ACC112 (cell line): ENCODE results near the gene KLF1.

Source experiments
- H2AFZ ChIP-seq: fragments of 200-600 bp; sonication (generic); one replicate; pipeline ENCODE4 v1.6.0; 2017; ENCODE audit warnings: antibody characterized with exemption, low read length; ENCODE audit not compliant: unreplicated experiment
- H3K27ac ChIP-seq: fragments of 200-600 bp; sonication (generic); 2 replicates; pipeline ENCODE4 v1.5.1; 2014; ENCODE audit warnings: low read depth, mild to moderate bottlenecking, antibody characterized with exemption, low read length, moderate library complexity
- H3K27me3 ChIP-seq: fragments of 200-600 bp; sonication (generic); 2 replicates; pipeline ENCODE4 v1.6.1; 2014; ENCODE audit warnings: mild to moderate bottlenecking, antibody characterized with exemption, low read length, moderate library complexity, mixed read lengths; ENCODE audit not compliant: insufficient read depth
- H3K36me3 ChIP-seq: fragments of 200-600 bp; sonication (generic); 2 replicates; pipeline ENCODE4 v1.6.1; 2016; ENCODE audit warnings: mild to moderate bottlenecking, antibody characterized with exemption, low read length, moderate library complexity, mixed read lengths; ENCODE audit not compliant: insufficient read depth
- H3K4me1 ChIP-seq: fragments of 200-600 bp; sonication (generic); one replicate; pipeline ENCODE4 v1.6.1; 2016; ENCODE audit warnings: low read length, mixed read lengths; ENCODE audit not compliant: insufficient read depth, unreplicated experiment, control insufficient read depth
- H3K4me3 ChIP-seq: fragments of 200-600 bp; sonication (generic); 2 replicates; pipeline ENCODE4 v1.5.1; 2014; ENCODE audit warnings: mild to moderate bottlenecking, low read depth, low read length
- H3K79me2 ChIP-seq: fragments of 200-600 bp; sonication (generic); one replicate; pipeline ENCODE4 v1.6.0; 2016; ENCODE audit warnings: low read length; ENCODE audit not compliant: control insufficient read depth, unreplicated experiment, insufficient read depth

The KLF1 gene

DNA sequence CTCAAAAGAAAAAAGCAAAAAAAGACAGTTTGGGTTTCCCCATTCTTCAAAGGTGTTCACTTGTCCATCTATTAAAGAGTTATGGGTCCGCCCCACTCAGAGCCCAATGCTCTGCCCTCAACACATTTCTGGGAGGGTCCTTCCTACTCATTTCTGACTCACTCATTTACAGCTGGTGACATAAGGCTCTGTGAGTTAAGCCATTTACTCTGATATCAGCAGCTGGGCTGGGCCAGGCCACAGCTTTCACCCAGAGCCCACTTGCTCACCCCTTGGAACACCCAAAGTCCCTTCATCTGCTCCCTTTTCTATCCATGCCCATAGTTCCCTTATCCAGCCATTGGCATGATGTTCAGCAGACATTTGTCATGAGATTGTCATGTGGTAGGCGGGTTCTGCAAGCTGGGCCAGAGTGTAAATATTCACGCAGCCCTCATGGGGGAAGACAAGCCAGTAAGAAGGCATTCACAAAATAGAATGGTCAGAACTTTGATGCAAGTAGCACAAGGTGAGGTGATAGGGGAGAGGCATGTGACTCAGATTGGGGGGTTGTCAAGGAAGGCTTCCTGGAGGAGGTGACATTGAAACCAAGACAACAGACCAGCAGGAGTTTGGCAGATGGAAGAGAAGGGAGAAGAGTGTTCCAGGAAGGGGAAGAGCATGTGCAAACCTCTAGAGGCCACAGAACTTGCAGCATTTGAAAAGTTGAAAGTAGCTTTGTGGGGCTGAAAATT, 42.8 kb downstream of the KLF1 start:
- Histone ChIP-seq H3K4me3 (no peak overlapping the region), H3K27ac (no peak overlapping the region), H3K36me3 (no peaks in the 10 kb centered on the region), H3K79me2 (no peaks in the 10 kb centered on the region), H3K4me1 (peaks cover 2% of the 10 kb centered on the region), H2AFZ (no peak overlapping the region), H3K27me3 (peaks cover 16% of the 10 kb centered on the region)

DNA sequence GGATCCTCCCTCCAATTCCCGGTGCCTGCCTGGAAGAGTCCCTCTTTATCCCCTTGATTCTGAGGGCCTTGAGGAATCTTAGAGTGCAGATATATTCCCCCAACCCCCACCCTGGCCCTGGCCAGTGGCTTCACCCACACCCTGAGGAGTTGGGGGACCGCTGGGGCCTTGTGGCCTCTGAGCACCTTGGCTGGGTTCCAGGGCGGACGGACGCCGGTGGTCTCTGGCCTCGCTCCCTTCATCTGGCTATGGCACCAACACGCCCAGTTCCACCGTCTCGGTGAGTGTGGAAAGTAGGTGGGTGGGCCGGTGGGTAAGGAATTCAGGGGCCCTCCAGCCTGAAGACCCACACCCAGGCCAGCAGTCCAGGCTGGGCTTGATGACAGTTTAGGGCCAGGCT, 43.7 kb downstream of the KLF1 start:
- Histone ChIP-seq H3K36me3 (no peaks in the 10 kb centered on the region), H3K27ac (no peak overlapping the region), H2AFZ (no peak overlapping the region), H3K27me3 (peaks cover 24% of the 10 kb centered on the region), H3K4me1 (peaks cover 2% of the 10 kb centered on the region), H3K79me2 (no peaks in the 10 kb centered on the region), H3K4me3 (no peak overlapping the region)

DNA sequence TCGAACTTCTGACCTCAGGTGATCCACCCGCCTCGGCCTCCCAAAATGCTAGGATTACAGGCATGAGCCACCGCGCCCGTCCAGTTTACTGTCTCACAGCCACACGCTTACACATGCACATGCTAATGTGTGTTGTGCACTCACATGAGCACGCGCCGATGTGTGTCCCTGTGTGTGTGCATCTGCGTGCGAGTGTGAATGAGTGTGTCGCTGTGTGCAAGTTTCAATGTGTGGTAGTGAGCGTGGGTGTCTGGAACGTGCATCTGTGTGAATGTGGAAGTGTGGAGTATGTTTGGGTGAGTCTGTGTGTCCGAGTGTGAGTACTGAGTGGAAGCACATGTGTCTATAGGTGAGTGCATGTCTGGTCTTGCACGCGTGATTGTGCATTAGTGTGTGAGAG, 44.5 kb downstream of the KLF1 start:
- Histone ChIP-seq H3K4me1 (peaks cover 2% of the 10 kb centered on the region), H3K36me3 (no peaks in the 10 kb centered on the region), H2AFZ (no peak overlapping the region), H3K4me3 (no peak overlapping the region), H3K27me3 (peaks cover 30% of the 10 kb centered on the region), H3K79me2 (no peaks in the 10 kb centered on the region), H3K27ac (no peak overlapping the region)

DNA sequence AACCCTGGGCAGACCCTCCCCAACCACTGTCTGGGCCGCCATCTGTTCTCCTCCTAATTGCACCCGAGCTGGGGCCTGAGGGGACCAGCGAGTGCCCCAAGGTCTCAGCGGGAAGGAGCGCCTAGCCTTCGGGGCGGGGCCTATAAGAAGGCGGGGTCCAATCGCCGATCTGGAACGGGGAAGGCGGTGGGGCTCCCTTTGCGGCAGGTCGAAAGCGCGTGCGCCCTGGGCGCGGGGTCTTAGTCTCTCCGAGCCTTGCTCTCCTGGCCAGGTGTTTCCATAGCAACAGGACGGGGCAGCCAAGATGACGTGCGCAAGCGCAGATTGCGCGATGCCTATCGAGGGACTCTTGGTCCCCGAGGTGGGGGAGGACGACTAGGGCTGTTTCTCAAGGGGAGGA, 45.9 kb downstream of the KLF1 start:
- Histone ChIP-seq H3K27me3 (peaks cover 38% of the 10 kb centered on the region), H3K27ac (no peak overlapping the region), H3K4me3 (peak overlapping the region; percentile 69), H2AFZ (peak overlapping the region; percentile 75), H3K36me3 (no peaks in the 10 kb centered on the region), H3K79me2 (no peaks in the 10 kb centered on the region), H3K4me1 (peaks cover 2% of the 10 kb centered on the region)

DNA sequence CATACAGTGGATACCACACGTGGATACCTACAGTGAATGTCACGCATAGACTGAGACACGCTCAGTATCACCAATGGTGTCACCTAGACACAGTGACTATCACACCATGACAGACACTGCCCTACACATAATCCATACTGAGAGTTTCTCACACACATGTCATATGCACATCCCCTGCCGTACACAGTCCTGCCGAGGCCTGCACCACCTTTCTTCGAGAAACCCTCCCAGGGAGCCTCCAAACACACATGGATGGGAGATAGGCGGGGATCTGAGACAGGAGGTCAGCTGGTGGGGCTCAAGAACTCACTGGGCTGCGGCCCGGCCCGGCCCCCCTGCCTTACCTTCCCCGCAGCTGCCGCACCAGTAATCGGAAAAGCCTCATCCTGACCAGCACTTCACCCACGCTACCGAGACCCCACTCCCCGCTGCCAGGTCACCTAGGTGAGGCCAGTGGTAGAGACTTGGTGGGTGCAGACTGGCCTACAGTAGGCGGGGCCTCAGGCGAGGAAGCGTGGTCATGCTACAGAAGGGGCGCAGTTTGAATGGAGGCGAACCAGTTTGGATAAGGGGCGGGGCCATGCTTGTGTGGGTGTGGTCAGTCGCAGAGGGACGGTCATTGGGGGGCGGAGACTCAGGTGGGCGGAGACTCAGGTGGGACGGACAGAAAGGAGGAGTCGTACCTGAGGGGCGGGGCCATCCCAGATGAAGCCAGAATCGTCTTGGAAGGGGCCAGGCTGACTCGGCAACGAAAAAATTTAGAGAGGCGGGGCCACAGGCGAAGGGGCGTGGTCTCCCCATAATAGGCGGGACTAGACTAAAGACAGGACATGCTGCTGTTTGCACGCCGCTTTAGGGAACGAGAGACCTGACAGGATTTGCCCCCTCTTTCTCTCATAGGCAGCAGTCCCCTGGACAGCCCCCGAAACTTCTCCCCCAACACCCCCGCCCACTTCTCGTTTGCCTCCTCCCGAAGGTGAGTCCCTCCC, 46.6 kb downstream of the KLF1 start:
- H3K4me3 ChIP-seq: peak overlapping the region; percentile 69
- no peaks in the 10 kb centered on the region for H3K36me3 ChIP-seq
- H3K27ac ChIP-seq: no peak overlapping the region

DNA sequence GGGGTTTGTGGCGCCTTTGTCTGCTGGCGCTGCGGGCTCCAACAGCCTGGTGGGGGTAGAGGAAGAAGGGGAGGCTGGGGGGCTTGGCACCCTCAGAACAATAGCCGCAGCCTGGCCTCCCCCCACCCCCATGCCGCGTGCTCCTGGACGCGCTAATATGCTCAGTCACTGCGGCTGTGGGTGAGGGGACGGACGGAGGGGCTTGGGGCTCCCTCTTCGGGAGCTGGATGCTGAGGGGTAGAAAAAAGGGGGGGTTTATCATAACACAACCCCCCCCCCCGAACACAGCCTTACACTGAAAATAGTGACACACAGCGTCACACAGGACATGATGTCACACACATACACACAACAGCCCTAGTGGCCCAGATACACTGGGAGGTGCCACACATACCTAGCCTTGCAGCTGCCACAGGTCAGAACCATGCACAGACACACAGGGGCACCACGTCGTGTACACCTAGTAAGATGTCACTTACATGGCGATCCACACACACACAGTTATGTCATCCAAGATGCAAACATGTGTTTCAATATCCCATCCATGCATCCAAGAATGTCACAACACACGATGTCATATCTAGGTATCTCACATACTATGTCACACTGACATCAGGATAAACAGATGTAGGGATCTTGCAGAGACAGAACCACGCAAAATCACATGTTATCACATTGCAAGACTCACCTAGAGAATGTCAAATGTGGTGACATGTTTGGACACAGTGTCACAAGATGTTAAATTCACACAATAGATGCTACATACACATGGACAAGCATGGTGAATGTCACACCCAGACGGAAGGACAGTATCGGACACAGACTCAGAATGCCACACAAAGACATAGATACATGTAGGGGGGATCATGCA, 47.9 kb downstream of the KLF1 start:
- H3K27ac ChIP-seq: no peak overlapping the region
- no peak overlapping the region for H2AFZ ChIP-seq
- peaks cover 57% of the 10 kb centered on the region for H3K27me3 ChIP-seq
- H3K36me3 ChIP-seq: no peaks in the 10 kb centered on the region
- H3K79me2 ChIP-seq: no peaks in the 10 kb centered on the region
- peaks cover 2% of the 10 kb centered on the region for H3K4me1 ChIP-seq
- H3K4me3 ChIP-seq: no peak overlapping the region

More for the DNA sequence above, 46.6 kb downstream of the KLF1 start:
- Histone ChIP-seq H3K27me3 (peaks cover 45% of the 10 kb centered on the region), H2AFZ (peak overlapping the region; percentile 75), H3K79me2 (no peaks in the 10 kb centered on the region), H3K4me1 (peaks cover 2% of the 10 kb centered on the region)

DNA sequence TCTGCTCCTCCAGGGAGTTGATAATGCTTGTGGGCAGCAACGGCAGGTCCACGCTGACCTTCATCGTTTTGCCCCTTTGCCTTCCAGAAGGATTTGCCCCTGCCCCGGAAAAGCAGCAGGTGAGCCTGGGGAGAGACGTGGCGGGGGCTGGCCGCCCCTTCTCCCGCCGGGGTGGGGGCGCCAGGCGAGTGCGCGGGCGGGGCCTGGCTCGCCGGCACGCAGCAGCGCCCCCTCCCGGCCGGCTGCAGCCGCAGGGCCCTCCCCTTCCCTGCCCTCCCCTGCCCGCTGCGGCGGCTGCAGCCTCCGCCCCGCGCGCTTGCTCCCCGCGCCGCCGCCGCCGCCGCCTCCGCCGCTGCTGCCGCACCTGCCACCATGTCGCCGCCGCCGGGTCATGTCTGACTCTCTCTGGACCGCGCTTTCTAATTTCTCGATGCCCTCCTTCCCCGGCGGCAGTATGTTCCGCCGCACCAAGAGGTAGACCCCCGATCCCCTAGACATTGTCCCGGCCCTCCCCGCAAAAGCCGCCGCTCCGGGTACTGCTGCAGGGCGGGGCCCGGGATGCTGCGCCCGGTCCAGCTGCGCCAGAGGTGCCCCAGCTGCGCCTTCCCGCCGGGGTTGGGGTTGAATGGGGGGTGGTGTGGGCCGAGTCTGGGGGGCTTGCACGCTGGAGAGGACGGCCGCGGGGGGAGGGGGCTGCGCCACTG, 48.7 kb downstream of the KLF1 start, which contains the start of gene MAST1:
Gene MAST1 (plus strand): TSS at position 334 of the 704 bp plus-strand sequence. CDS start 58 bp downstream, at position 392.
- Histone ChIP-seq H3K27me3 (peaks cover 63% of the 10 kb centered on the region), H3K4me1 (no peaks in the 10 kb centered on the region), H3K4me3 (peak within 1 kb of the TSS; percentile 60; the same call in 1 of the 2 replicates), H3K79me2 (no peaks in the 10 kb centered on the region), H3K27ac (no peak within 1 kb of the TSS), H3K36me3 (no peaks in the 10 kb centered on the region), H2AFZ (no peak within 1 kb of the TSS)

DNA sequence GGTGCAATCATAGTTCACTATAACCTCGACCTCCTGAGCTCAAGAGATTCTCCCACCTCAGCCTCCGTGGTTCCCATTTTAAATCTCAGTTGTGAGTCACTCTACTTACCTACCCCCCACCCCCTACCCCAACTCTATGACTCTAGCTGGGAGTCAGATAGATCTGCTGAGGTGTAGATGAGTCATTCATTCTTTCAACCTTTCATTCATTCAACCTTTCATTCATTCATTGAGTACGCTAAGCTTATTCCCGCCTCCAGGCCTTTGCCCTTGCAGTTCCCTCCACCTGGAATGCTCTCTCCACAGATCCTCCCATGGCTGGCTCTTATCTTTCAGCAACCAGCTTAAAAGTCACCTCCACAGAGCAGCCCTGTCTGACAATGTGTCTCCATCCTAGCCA, 49.8 kb downstream of the KLF1 start:
- no peaks in the 10 kb centered on the region for H3K4me1 ChIP-seq
- H3K4me3 ChIP-seq: no peak overlapping the region
- H3K79me2 ChIP-seq: no peaks in the 10 kb centered on the region
- H3K27ac ChIP-seq: no peak overlapping the region
- no peaks in the 10 kb centered on the region for H3K36me3 ChIP-seq
- H3K27me3 ChIP-seq: peaks cover 69% of the 10 kb centered on the region
- H2AFZ ChIP-seq: no peak overlapping the region

DNA sequence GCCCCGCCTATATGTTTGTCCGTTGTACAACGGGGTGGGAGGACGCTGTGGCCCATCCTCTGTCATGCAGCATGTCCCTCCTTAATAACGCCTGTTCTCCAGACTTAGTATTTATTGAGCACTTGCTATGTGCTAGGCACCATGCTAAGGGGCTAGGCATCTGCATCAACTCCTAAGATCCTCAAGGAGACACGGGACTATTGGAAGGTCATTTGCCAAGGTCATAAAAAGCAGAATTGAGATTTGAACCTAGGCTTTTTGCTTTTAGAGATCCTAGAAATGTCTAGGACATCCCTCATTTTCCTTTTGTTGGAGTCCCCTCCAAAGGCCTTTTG, 50.5 kb downstream of the KLF1 start:
- Histone ChIP-seq H3K27me3 (peaks cover 76% of the 10 kb centered on the region), H3K4me3 (no peak overlapping the region)

More for the DNA sequence above, 50.5 kb downstream of the KLF1 start:
- Histone ChIP-seq H3K79me2 (no peaks in the 10 kb centered on the region), H3K27ac (no peak overlapping the region), H3K4me1 (no peaks in the 10 kb centered on the region), H3K36me3 (no peaks in the 10 kb centered on the region), H2AFZ (no peak overlapping the region)
